HepG2 (cell line): Measurements from ENCODE around the gene CAPN7. TPM values are rescaled to one million over a fixed set of nuclear protein-coding genes. Genes with fewer than 3 reads are reported as not detected.

Source experiments
- ATAC-seq: fragments of 200-7000 bp; cut with Tn5 transposase; 3 replicates; pipeline ENCODE4 v1.9.1; 2020; ENCODE audit warnings: mild to moderate bottlenecking, moderate library complexity
- BruUV-seq: library from RNA; stranded (reverse); fragments of 400-500 nt; replicated peaks from 2 replicates; lab custom pipeline; 2021; lab: Mats Ljungman, UMichigan
- CTCF ChIA-PET: fragments of 300-600 bp; formaldehyde crosslinking; extraction: SDS; loops from one replicate; lab custom pipeline; 2021; ENCODE audit warnings: low total read pairs, inconsistent platforms, low intra/inter-chr PET ratio; lab: Yijun Ruan, JAX
- POLR2A ChIA-PET: fragments of 350-600 bp; sonication (Branson Sonifier 250); formaldehyde crosslinking; loops from one replicate; lab custom pipeline; 2020; ENCODE audit warnings: antibody characterized with exemption, inconsistent platforms; lab: Yijun Ruan, JAX
- DNase-seq: peaks from one replicate; pipeline ENCODE4 v3.0.0-alpha.2; 2015; ENCODE audit warnings: low spot score
- FAIRE-seq: peaks from 3 replicates; lab custom pipeline; 2011; peaks lifted over from hg19 to GRCh38; lab: Jason Lieb, UNC
- H2AFZ ChIP-seq: one replicate; pipeline ENCODE4 v1.6.1; 2011; ENCODE audit warnings: low read length, inconsistent platforms
- H3K27ac ChIP-seq: fragments of 300-600 bp; 3 replicates; pipeline ENCODE4 v1.8.0; 2011; ENCODE audit warnings: mixed run types, mild to moderate bottlenecking, mixed read lengths, low read length, inconsistent platforms; ENCODE audit not compliant: insufficient read depth; ENCODE audit errors: extremely low read length
- H3K27me3 ChIP-seq, 2 experiments: fragments of 200-600 bp in 1 of 2; 2 replicates in 1 of 2; 3 replicates in 1 of 2; pipeline versions ENCODE4 v1.6.0 to v1.8.0; 2011; ENCODE audit warnings: low read length in 2 of 2, mild to moderate bottlenecking in 2 of 2, moderate library complexity in 2 of 2, inconsistent platforms in 1 of 2; ENCODE audit not compliant: insufficient read depth in 2 of 2, control insufficient read depth in 1 of 2
- H3K36me3 ChIP-seq, 2 experiments: fragments of 200-600 bp in 1 of 2; replicated peaks in 1 of 2; 2 replicates in 1 of 2; 3 replicates in 1 of 2; pipeline versions ENCODE4 v1.5.1 to v1.8.0; 2011; ENCODE audit warnings: low read length in 2 of 2, inconsistent platforms in 1 of 2; ENCODE audit not compliant: insufficient read depth in 2 of 2, control insufficient read depth in 1 of 2
- H3K4me1 ChIP-seq: 2 replicates; pipeline ENCODE4 v1.5.1; 2012; ENCODE audit warnings: low read length, inconsistent platforms; ENCODE audit not compliant: insufficient read depth
- H3K4me2 ChIP-seq: 2 replicates; pipeline ENCODE4 v1.6.0; 2011; ENCODE audit warnings: low read depth, low read length, inconsistent platforms
- H3K4me3 ChIP-seq, 3 experiments: fragments of 200-600 bp in 1 of 3; sonication (generic), shearing (Covaris generic) in 1 of 3; replicated peaks in 1 of 3; 2 replicates each; pipeline ENCODE4 v1.5.1; 2011 to 2016; ENCODE audit warnings: low read length in 3 of 3, inconsistent platforms in 2 of 3, low read depth in 2 of 3, mild to moderate bottlenecking in 2 of 3, control low read depth in 1 of 3, mixed read lengths in 1 of 3; ENCODE audit not compliant: insufficient read depth in 1 of 3
- H3K79me2 ChIP-seq: one replicate; pipeline ENCODE4 v1.6.1; 2011; ENCODE audit warnings: low read length, inconsistent platforms; ENCODE audit not compliant: insufficient read depth
- H3K9ac ChIP-seq: 2 replicates; pipeline ENCODE4 v1.6.0; 2011; ENCODE audit warnings: mild to moderate bottlenecking, low read depth, low read length, inconsistent platforms; ENCODE audit not compliant: insufficient read depth
- H3K9me3 ChIP-seq: 2 replicates; pipeline ENCODE4 v1.5.1; 2012; ENCODE audit warnings: mild to moderate bottlenecking, low read length
- H4K20me1 ChIP-seq: 2 replicates; pipeline ENCODE4 v1.6.0; 2011; ENCODE audit warnings: inconsistent platforms, mild to moderate bottlenecking, low read length, moderate library complexity; ENCODE audit not compliant: insufficient read depth
- ARID2 ChIP-seq: sonication (generic); formaldehyde crosslinking; IDR thresholded peaks from 2 replicates; pipeline ENCODE4 v1.8.1; 2022; ENCODE audit warnings: mild to moderate bottlenecking, missing genetic modification reagents, borderline replicate concordance
- ARNTL ChIP-seq: sonication (generic); formaldehyde crosslinking; IDR thresholded peaks from 2 replicates; pipeline ENCODE4 v1.4.0; 2020; ENCODE audit warnings: mild to moderate bottlenecking, missing genetic modification reagents
- HDAC6 ChIP-seq: fragments of 200-600 bp; sonication (generic); IDR thresholded peaks from 2 replicates; pipeline ENCODE4 v1.7.0; 2017; ENCODE audit warnings: mild to moderate bottlenecking, antibody characterized with exemption, low read length, low read depth
- KAT7 ChIP-seq: IDR thresholded peaks from 2 replicates; pipeline ENCODE4 v1.6.1; 2018; ENCODE audit warnings: borderline replicate concordance, missing compliant biosample characterization
- LCORL ChIP-seq, 2 experiments: fragments of 450-650 bp in 1 of 2; sonication (generic) in 1 of 2; formaldehyde crosslinking in 1 of 2; IDR thresholded peaks; 2 replicates each; pipeline versions ENCODE4 v1.5.0 to v1.6.1; 2017 to 2020; ENCODE audit warnings: antibody characterized with exemption in 1 of 2, missing genetic modification reagents in 1 of 2
- MTF1 ChIP-seq: sonication (generic); formaldehyde crosslinking; IDR thresholded peaks from 2 replicates; pipeline ENCODE4 v1.5.0; 2020; ENCODE audit warnings: missing genetic modification reagents
- MZF1 ChIP-seq: sonication (generic); formaldehyde crosslinking; IDR thresholded peaks from 2 replicates; pipeline ENCODE4 v1.8.1; 2023; ENCODE audit warnings: mild to moderate bottlenecking, missing genetic modification reagents, borderline replicate concordance
- SCMH1 ChIP-seq: sonication (generic); formaldehyde crosslinking; IDR thresholded peaks from 2 replicates; pipeline ENCODE4 v1.9.0; 2021; ENCODE audit warnings: missing genetic modification reagents, mild to moderate bottlenecking, borderline replicate concordance
- TARDBP ChIP-seq: sonication (generic); formaldehyde crosslinking; IDR thresholded peaks from 2 replicates; pipeline ENCODE4 v1.8.0; 2022; ENCODE audit warnings: mild to moderate bottlenecking, missing genetic modification reagents
- ZNF101 ChIP-seq: sonication (generic); formaldehyde crosslinking; IDR thresholded peaks from 2 replicates; pipeline ENCODE4 v1.4.0; 2020; ENCODE audit warnings: mild to moderate bottlenecking, low read depth, missing genetic modification reagents, borderline replicate concordance
- ZNF124 ChIP-seq: sonication (generic); formaldehyde crosslinking; IDR thresholded peaks from 2 replicates; pipeline ENCODE4 v1.4.0; 2020; ENCODE audit warnings: missing genetic modification reagents
- ZNF326 ChIP-seq: sonication (generic); formaldehyde crosslinking; IDR thresholded peaks from 2 replicates; pipeline ENCODE4 v1.4.0; 2020; ENCODE audit warnings: missing genetic modification reagents, borderline replicate concordance
- ZNF430 ChIP-seq: sonication (generic); formaldehyde crosslinking; IDR thresholded peaks from 2 replicates; pipeline ENCODE4 v1.9.0; 2021; ENCODE audit warnings: mild to moderate bottlenecking, missing genetic modification reagents
- ZNF451 ChIP-seq: sonication (generic); formaldehyde crosslinking; IDR thresholded peaks from 2 replicates; pipeline ENCODE4 v1.5.0; 2020; ENCODE audit warnings: mild to moderate bottlenecking, missing genetic modification reagents
- WGBS: methylation state at CpG from one replicate; pipeline ENCODE4 v1.1.6; 2017; ENCODE audit warnings: low lambda C conversion rate; 5-methylcytosine and 5-hydroxymethylcytosine counted together
- in situ Hi-C: cut with HindIII; loops from 2 replicates; pipeline ENCODE4 v1.10.0; 2017; ENCODE audit warnings: low pct_unique_long_range_greater_than_20kb; ENCODE audit not compliant: extremely low pct_ligation_motif_present
- intact Hi-C: fragments of 100-400 bp; cut with micrococcal nuclease; formaldehyde crosslinking; loops from one replicate; pipeline ENCODE4 v1.10.0; 2022; ENCODE audit not compliant: unreplicated experiment
- polyA plus RNA-seq, 8 experiments: library from polyadenylated mRNA; depleted of rRNA in 3 of 8; stranded (reverse) in 7 of 8; unstranded in 1 of 8; fragments of >200 nt; fragmentation: Illumina TruSeq in 4 of 8; extraction: Trizol in 4 of 8; gene quantifications; 2 replicates each; pipeline versions ENCODE4 v1.2.1 to v1.2.3, GENCODE V29; 2011 to 2016; ENCODE audit warnings: low read depth in 4 of 8, missing spikeins in 1 of 8, mixed read lengths in 1 of 8; ENCODE audit not compliant: insufficient read depth in 1 of 8
- total RNA-seq, 5 experiments: library from RNA; depleted of rRNA; stranded (reverse); fragments of >200 nt; fragmentation: Illumina TruSeq; extraction: Trizol; gene quantifications; 2 replicates each; pipeline ENCODE4 v1.2.3, GENCODE V29; 2016; ENCODE audit warnings: low read depth in 1 of 5
- TF ChIP-seq, protein P1 (sequence below): sonication (generic); formaldehyde crosslinking; IDR thresholded peaks from 2 replicates; pipeline ENCODE4 v1.4.0; 2020; ENCODE audit warnings: mild to moderate bottlenecking, missing genetic modification reagents, borderline replicate concordance

CAPN7 gene
- total and polyA plus RNA-seq, 2 of the 13 experiments (the other 11 are each of a cell fraction or from before 2014, with no cell fraction given) = 16.7 to 36.8 TPM

DNA sequence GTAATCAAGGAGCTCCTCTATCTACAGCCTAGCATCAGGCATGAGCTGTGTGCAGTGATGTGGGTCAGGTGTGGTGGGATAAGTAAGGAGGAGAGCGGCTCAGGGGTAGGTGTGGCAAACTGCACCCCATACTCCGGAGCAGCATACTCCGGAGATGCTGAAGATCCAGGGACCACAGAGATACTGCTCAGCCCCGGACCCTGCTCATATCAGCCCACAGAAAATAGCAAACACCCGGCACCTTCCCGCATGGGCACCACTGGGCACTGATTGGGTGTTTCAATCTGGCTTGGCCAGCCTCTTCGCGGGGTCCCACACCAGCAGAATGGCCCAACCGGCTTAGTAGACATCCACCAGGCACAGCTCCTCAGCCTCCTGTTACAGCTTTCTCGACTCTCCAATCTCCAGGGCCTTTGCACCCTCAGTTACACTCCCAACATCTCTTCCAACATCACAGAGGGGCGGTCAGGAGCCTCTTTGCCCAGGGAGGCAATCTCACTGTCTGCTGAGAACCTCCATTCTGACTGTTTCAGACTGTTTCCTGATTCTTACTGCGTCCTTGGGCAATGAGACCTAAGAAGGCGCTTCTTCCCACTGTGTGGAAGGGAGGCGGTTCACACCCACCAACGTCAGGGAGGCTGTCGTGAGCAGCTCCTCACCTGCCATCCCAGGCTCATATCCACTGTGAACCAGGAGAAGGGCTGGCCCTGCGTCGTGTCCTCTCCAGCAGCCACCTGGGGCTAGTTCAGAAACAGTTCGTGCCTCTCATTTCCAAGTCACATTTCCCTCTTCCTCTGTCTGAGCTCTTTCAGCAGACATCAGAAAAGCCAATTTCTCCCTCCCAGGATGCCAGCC is 59.8 kb downstream of the CAPN7 start (continued):
- TF ChIP-seq MZF1 (CRISPR knock-in tag) = no peak
- TF ChIP-seq, protein P1, sequence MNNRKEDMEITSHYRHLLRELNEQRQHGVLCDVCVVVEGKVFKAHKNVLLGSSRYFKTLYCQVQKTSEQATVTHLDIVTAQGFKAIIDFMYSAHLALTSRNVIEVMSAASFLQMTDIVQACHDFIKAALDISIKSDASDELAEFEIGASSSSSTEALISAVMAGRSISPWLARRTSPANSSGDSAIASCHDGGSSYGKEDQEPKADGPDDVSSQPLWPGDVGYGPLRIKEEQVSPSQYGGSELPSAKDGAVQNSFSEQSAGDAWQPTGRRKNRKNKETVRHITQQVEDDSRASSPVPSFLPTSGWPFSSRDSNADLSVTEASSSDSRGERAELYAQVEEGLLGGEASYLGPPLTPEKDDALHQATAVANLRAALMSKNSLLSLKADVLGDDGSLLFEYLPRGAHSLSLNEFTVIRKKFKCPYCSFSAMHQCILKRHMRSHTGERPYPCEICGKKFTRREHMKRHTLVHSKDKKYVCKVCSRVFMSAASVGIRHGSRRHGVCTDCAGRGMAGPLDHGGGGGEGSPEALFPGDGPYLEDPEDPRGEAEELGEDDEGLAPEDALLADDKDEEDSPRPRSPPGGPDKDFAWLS (CRISPR knock-in tag) = no peak
- TF ChIP-seq ZNF451 (CRISPR knock-in tag) = no peak
- no peak for TF ChIP-seq HDAC6
- TF ChIP-seq KAT7 (CRISPR knock-in tag) = no peak
- no peak for TF ChIP-seq ZNF124 (CRISPR knock-in tag)
- TF ChIP-seq MTF1 (CRISPR knock-in tag) = no peak
- TF ChIP-seq ARNTL (CRISPR knock-in tag) = no peak

DNA sequence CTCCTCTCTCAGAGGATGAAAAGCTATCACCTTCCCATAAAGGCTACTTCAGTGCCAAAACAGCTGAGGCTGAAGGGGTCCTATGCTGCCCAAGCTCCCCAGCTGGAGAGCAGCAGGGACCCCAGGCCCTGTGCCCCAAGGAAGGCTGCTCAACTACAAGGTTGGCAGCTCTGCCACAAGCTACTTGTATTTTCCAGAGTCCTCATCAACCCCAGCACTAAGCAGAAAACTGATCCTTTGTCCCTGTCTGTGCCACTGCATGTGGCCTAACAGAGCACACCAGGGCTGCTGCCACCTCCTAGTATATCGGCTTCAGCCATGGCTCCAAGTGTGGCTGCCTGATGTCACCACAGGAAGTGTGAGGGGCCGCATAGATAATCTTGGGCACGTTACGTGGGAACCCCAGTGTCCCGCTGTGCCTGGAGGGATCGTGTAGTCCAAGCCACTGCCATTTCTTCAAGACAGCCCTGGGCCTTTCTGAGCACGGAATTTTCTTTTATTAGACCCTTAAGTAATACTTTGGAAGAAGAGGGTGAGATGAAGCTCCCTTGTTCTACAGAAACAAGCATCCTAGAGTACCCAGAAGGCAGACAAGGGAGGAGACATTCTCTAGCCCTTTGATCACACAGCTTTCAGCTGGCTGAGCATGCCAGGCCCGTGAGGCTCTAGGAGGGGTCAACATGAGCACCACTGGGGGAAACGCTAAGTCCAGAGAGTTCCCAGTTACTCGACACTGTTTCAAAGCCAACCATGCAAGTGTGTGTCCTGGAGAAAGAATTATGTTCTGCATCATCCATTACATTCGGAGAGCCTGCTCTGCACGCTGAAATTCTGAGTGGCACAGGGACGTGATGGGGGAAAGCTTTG is 60.7 kb downstream of the CAPN7 start:
- intact Hi-C loops = loop anchor here (5.0 kb wide), 1 partner anchor 66 kb away; the partner anchor contains the start of gene SH3BP5
- BruUV-seq = no TSS peak
- POLR2A ChIA-PET = no interaction called here
- TF ChIP-seq ARID2 (CRISPR knock-in tag) = no peak
- no peak for TF ChIP-seq ZNF326 (CRISPR knock-in tag)
- no peak for TF ChIP-seq TARDBP (CRISPR knock-in tag)
- no peak for TF ChIP-seq SCMH1 (CRISPR knock-in tag)
- no peak for TF ChIP-seq ZNF101 (CRISPR knock-in tag)
- TF ChIP-seq LCORL (IDR thresholded peaks at IDR 0.05) = no peak
- TF ChIP-seq LCORL (CRISPR knock-in tag; IDR thresholded peaks at IDR 0.05) = no peak
- TF ChIP-seq ZNF430 (CRISPR knock-in tag) = no peak

More for the DNA sequence above, 60.7 kb downstream of the CAPN7 start:
- CTCF ChIA-PET = interaction anchor here (1.6 to 1.8 kb wide), 2 partner anchors 111 to 291 kb away, joined by 5 to 16 read pairs; no protein-coding TSS in a partner anchor
- FAIRE-seq (no peak), DNase-seq (no peak), ATAC-seq (no peak)
- Histone ChIP-seq H3K27ac (no peak overlapping the region), H3K4me2 (no peak overlapping the region), H4K20me1 (no peaks in the 10 kb centered on the region), H3K36me3 (no peaks in the 10 kb centered on the region), H3K4me1 (no peaks in the 10 kb centered on the region), H3K4me3 (no peak overlapping the region), H3K27me3 (no peaks in the 10 kb centered on the region; a peak in 1 of 5 replicates), H3K79me2 (no peaks in the 10 kb centered on the region), H2AFZ (no peak overlapping the region), H3K9me3 (no peaks in the 10 kb centered on the region), H3K9ac (no peak overlapping the region)
- in situ Hi-C loops = no loop called here
- 40% methylated on average over 13 of the region's 13 CpGs for WGBS
